Measurements from ENCODE around the gene KCNA1.

Gene KCNA1

GRCh38 chr12:4960547-4960946 is 50.8 kb downstream of the KCNA1 start:
- DNase-seq (ENCODE audit: low read depth) = no peak

GRCh38 chr12:4961311-4961710 is 51.6 kb downstream of the KCNA1 start:
- no peak for DNase-seq (ENCODE audit: low read depth)

- DNase-seq (ENCODE audit: low read depth) = no peak
Measured at GRCh38 chr12:4962539-4963486, 53.1 kb downstream of the KCNA1 start.
